NCI-H2081 (cell line): Measurements from ENCODE around the gene KCTD7.
A peak's percentile ranks its signal among the peaks of the same experiment; 100 is the strongest.
"Not testable (repeated sequence)": the region's sequence is repeated elsewhere in the genome, so short reads cannot be mapped to it uniquely, and the experiment has no call there.

Experiments used
- DNase-seq, 2 experiments: peaks; one replicate each; lab custom pipeline; 2025; lab: John Stamatoyannopoulos, UW

KCTD7 gene

GRCh38 chr7:66654275-66655112 is 25.8 kb downstream of the KCTD7 start:
- DNase-seq = peak; percentile 98 to 99

- DNase-seq = not testable (repeated sequence)
Measured at GRCh38 chr7:66655113-66655806, 26.6 kb downstream of the KCTD7 start.

GRCh38 chr7:66655826-66656485 is 27.3 kb downstream of the KCTD7 start:
- DNase-seq = not testable (repeated sequence)

- no peak for DNase-seq
Measured at GRCh38 chr7:66657798-66658197, 29.1 kb downstream of the KCTD7 start.

GRCh38 chr7:66662646-66663264 is 34.1 kb downstream of the KCTD7 start:
- DNase-seq = no peak

GRCh38 chr7:66664590-66665293 is 36.1 kb downstream of the KCTD7 start:
- DNase-seq = no peak

GRCh38 chr7:66666313-66666952 is 37.8 kb downstream of the KCTD7 start:
- no peak for DNase-seq

GRCh38 chr7:66667023-66667728 is 38.5 kb downstream of the KCTD7 start:
- no peak for DNase-seq

- DNase-seq = no peak
Measured at GRCh38 chr7:66668112-66668511, 39.4 kb downstream of the KCTD7 start.

- no peak for DNase-seq
Measured at GRCh38 chr7:66668677-66669076, 40.0 kb downstream of the KCTD7 start.

- DNase-seq = no peak
Measured at GRCh38 chr7:66669088-66669487, 40.4 kb downstream of the KCTD7 start.

GRCh38 chr7:66669496-66669895 is 40.8 kb downstream of the KCTD7 start:
- DNase-seq = no peak

GRCh38 chr7:66671034-66671433 is 42.4 kb downstream of the KCTD7 start:
- DNase-seq = no peak

GRCh38 chr7:66671486-66671885 is 42.8 kb downstream of the KCTD7 start:
- DNase-seq = not testable (repeated sequence)

- not testable (repeated sequence) for DNase-seq
Measured at GRCh38 chr7:66672432-66673123, 43.9 kb downstream of the KCTD7 start.

GRCh38 chr7:66673124-66673640 is 44.5 kb downstream of the KCTD7 start:
- DNase-seq = not testable (repeated sequence)

GRCh38 chr7:66679633-66680244 is 51.1 kb downstream of the KCTD7 start:
- DNase-seq = no peak

GRCh38 chr7:66681491-66682349 is 53.0 kb downstream of the KCTD7 start:
- DNase-seq = peak; percentile 96 to 97
